ENCODE measurements around the gene RPP14. TPM values are rescaled to one million over a fixed set of nuclear protein-coding genes. Genes with fewer than 3 reads are reported as not detected.

RPP14 gene
- total RNA-seq, 2 experiments from 2014 or later, result 12.8 to 20.3 TPM

- no peaks in the 10 kb centered on the region for H4K20me1 ChIP-seq (ENCODE audit: insufficient read depth, low read length)
- DNase-seq (ENCODE audit: low spot score), result no peak
- no peak overlapping the region for H3K4me2 ChIP-seq (ENCODE audit: low read length)
- no peaks in the 10 kb centered on the region for H3K79me2 ChIP-seq (ENCODE audit: insufficient read depth, low read depth, low read length)
- H3K9me2 ChIP-seq (ENCODE audit: insufficient read depth, low read length), result no peaks in the 10 kb centered on the region
- no TSS peak for BruUV-seq (replicated peaks)
- CTCF ChIA-PET (ENCODE audit: unreplicated experiment), result no interaction called here
- no peak overlapping the region for H3K27ac ChIP-seq (ENCODE audit: low read depth, low read length, poor library complexity, severe bottlenecking)
- no peaks in the 10 kb centered on the region for H3K36me3 ChIP-seq (ENCODE audit: insufficient read depth, low read length)
- intact Hi-C loops (cut with micrococcal nuclease; ENCODE audit: unreplicated experiment), result no loop called here
- peaks cover 14% of the 10 kb centered on the region for H3K4me1 ChIP-seq (ENCODE audit: insufficient read depth, low read length, poor library complexity, severe bottlenecking)
- TF ChIP-seq CTCF (conservative IDR thresholded peaks at IDR 0.05; ENCODE audit: low read length) (no peak), EZH2phosphoT487 (IDR thresholded peaks at IDR 0.05; ENCODE audit: borderline replicate concordance, low read depth, low read length) (no peak)
- POLR2A ChIA-PET, result interaction anchor here (1.3 to 1.4 kb wide), 2 partner anchors 14 to 51 kb away, joined by 3 read pairs; no protein-coding TSS in a partner anchor
- H3K4me3 ChIP-seq (ENCODE audit: low read depth, low read length, poor library complexity, severe bottlenecking), result no peak overlapping the region
- H3K9me3 ChIP-seq (ENCODE audit: low read length), result no peaks in the 10 kb centered on the region
- H2AFZ ChIP-seq (ENCODE audit: low read length), result no peak overlapping the region
Measured at GRCh38 chr3:58269356-58269755, 36.7 kb upstream of the RPP14 start.

- Histone ChIP-seq H3K27ac (ENCODE audit: low read depth, low read length, poor library complexity, severe bottlenecking) (no peak overlapping the region), H3K4me2 (ENCODE audit: low read length) (no peak overlapping the region), H3K9me3 (ENCODE audit: low read length) (no peaks in the 10 kb centered on the region), H3K4me3 (ENCODE audit: low read depth, low read length, poor library complexity, severe bottlenecking) (no peak overlapping the region), H3K9me2 (ENCODE audit: insufficient read depth, low read length) (no peaks in the 10 kb centered on the region), H3K4me1 (ENCODE audit: insufficient read depth, low read length, poor library complexity, severe bottlenecking) (peaks cover 13% of the 10 kb centered on the region), H2AFZ (ENCODE audit: low read length) (no peak overlapping the region), H3K36me3 (ENCODE audit: insufficient read depth, low read length) (no peaks in the 10 kb centered on the region), H3K79me2 (ENCODE audit: insufficient read depth, low read depth, low read length) (no peaks in the 10 kb centered on the region), H4K20me1 (ENCODE audit: insufficient read depth, low read length) (no peaks in the 10 kb centered on the region)
- no TSS peak for BruUV-seq (replicated peaks)
- POLR2A ChIA-PET, result interaction anchor here (0.6 to 1.4 kb wide), 6 partner anchors 15 to 1715 kb away, joined by 3 to 5 read pairs (median 3); no protein-coding TSS in a partner anchor
- no peak for DNase-seq (ENCODE audit: low spot score)
- intact Hi-C loops (cut with micrococcal nuclease; ENCODE audit: unreplicated experiment), result no loop called here
- TF ChIP-seq CTCF (conservative IDR thresholded peaks at IDR 0.05; ENCODE audit: low read length), result no peak
- TF ChIP-seq EZH2phosphoT487 (IDR thresholded peaks at IDR 0.05; ENCODE audit: borderline replicate concordance, low read depth, low read length), result no peak
- CTCF ChIA-PET (ENCODE audit: unreplicated experiment), result no interaction called here
Measured at GRCh38 chr3:58270485-58270884, 35.6 kb upstream of the RPP14 start.

- Histone ChIP-seq H3K36me3 (ENCODE audit: insufficient read depth, low read length) (no peaks in the 10 kb centered on the region), H3K9me3 (ENCODE audit: low read length) (no peaks in the 10 kb centered on the region), H3K27ac (ENCODE audit: low read depth, low read length, poor library complexity, severe bottlenecking) (no peak overlapping the region), H3K79me2 (ENCODE audit: insufficient read depth, low read depth, low read length) (no peaks in the 10 kb centered on the region), H3K4me2 (ENCODE audit: low read length) (no peak overlapping the region), H3K4me3 (ENCODE audit: low read depth, low read length, poor library complexity, severe bottlenecking) (no peak overlapping the region), H2AFZ (ENCODE audit: low read length) (no peak overlapping the region), H4K20me1 (ENCODE audit: insufficient read depth, low read length) (no peaks in the 10 kb centered on the region), H3K4me1 (ENCODE audit: insufficient read depth, low read length, poor library complexity, severe bottlenecking) (no peaks in the 10 kb centered on the region), H3K9me2 (ENCODE audit: insufficient read depth, low read length) (no peaks in the 10 kb centered on the region)
- BruUV-seq (replicated peaks), result no TSS peak
- ChIA-PET POLR2A (interaction anchor here (0.7 to 1.3 kb wide), 3 partner anchors 13 to 159 kb away, joined by 3 read pairs; no protein-coding TSS in a partner anchor), CTCF (ENCODE audit: unreplicated experiment) (no interaction called here)
- intact Hi-C loops (cut with micrococcal nuclease; ENCODE audit: unreplicated experiment), result no loop called here
- no peak for TF ChIP-seq CTCF (conservative IDR thresholded peaks at IDR 0.05; ENCODE audit: low read length)
- no peak for TF ChIP-seq EZH2phosphoT487 (IDR thresholded peaks at IDR 0.05; ENCODE audit: borderline replicate concordance, low read depth, low read length)
- DNase-seq (ENCODE audit: low spot score), result no peak
Measured at GRCh38 chr3:58271901-58272501, 34.0 kb upstream of the RPP14 start.

Measured in OCI-LY7 (cell line).